ENCODE data around the gene EFCAB11. TPM values are rescaled to one million over a fixed set of nuclear protein-coding genes. Genes with fewer than 3 reads are reported as not detected.

EFCAB11 gene
- total RNA-seq, 1 experiment from 2014 or later = 36.2 TPM

GRCh38 chr14:89869606-89870005 lies 84.9 kb downstream of the EFCAB11 start:
- Histone ChIP-seq H3K27me3 (replicated peaks; ENCODE audit: control insufficient read depth, insufficient read depth, low read length) (no peaks in the 10 kb centered on the region), H3K9me3 (peaks cover 14% of the 10 kb centered on the region; the same call in 1 of the 2 replicates), H3K4me1 (0 out of 2 replicates have a peak, but pooled peaks cover 5% of the 10 kb centered on the region), H3K4me3 (ENCODE audit: low read depth, low read length) (no peak overlapping the region), H3K36me3 (ENCODE audit: control insufficient read depth, insufficient read depth, low read length) (no peaks in the 10 kb centered on the region; the same call in 1 of the 2 replicates)
- Mint-ChIP-seq H3K27me3 (ENCODE audit: insufficient read depth, unreplicated experiment) (no peaks in the 10 kb centered on the region), H3K4me3 (ENCODE audit: unreplicated experiment) (no peak overlapping the region), H3K36me3 (ENCODE audit: insufficient read depth, unreplicated experiment) (no peaks in the 10 kb centered on the region), H3K4me1 (ENCODE audit: low read depth, unreplicated experiment) (no peaks in the 10 kb centered on the region), H3K27ac (ENCODE audit: unreplicated experiment) (no peak overlapping the region), H3K9me3 (ENCODE audit: unreplicated experiment) (peaks cover 10% of the 10 kb centered on the region)
- no peak for TF ChIP-seq CTCF (IDR thresholded peaks at IDR 0.05; ENCODE audit: insufficient read depth in 1 of 2, low read depth in 1 of 2, low read length in 1 of 2, severe bottlenecking in 1 of 2, unreplicated experiment in 1 of 2)
- DNase-seq = no peak
- POLR2A ChIA-PET = no interaction called here
- no TSS peak for BruUV-seq (replicated peaks)
- CTCF ChIA-PET = no interaction called here
- intact Hi-C loops (cut with micrococcal nuclease; ENCODE audit: unreplicated experiment) = no loop called here

GRCh38 chr14:89866458-89866857 lies 88.1 kb downstream of the EFCAB11 start:
- TF ChIP-seq CTCF (IDR thresholded peaks at IDR 0.05; ENCODE audit: insufficient read depth in 1 of 2, low read depth in 1 of 2, low read length in 1 of 2, severe bottlenecking in 1 of 2, unreplicated experiment in 1 of 2) = no peak

GRCh38 chr14:89865153-89865552 lies 89.4 kb downstream of the EFCAB11 start:
- ChIA-PET CTCF (no interaction called here), POLR2A (no interaction called here)
- TF ChIP-seq CTCF (IDR thresholded peaks at IDR 0.05; ENCODE audit: insufficient read depth in 1 of 2, low read depth in 1 of 2, low read length in 1 of 2, severe bottlenecking in 1 of 2, unreplicated experiment in 1 of 2) = no peak
- H3K36me3 ChIP-seq (ENCODE audit: control insufficient read depth, insufficient read depth, low read length) = no peaks in the 10 kb centered on the region; the same call in 1 of the 2 replicates
- Mint-ChIP-seq H3K27me3 (ENCODE audit: insufficient read depth, unreplicated experiment) (no peaks in the 10 kb centered on the region), H3K9me3 (ENCODE audit: unreplicated experiment) (peaks cover 10% of the 10 kb centered on the region), H3K36me3 (ENCODE audit: insufficient read depth, unreplicated experiment) (peaks cover 6% of the 10 kb centered on the region), H3K4me3 (ENCODE audit: unreplicated experiment) (no peak overlapping the region), H3K4me1 (ENCODE audit: low read depth, unreplicated experiment) (no peaks in the 10 kb centered on the region), H3K27ac (ENCODE audit: unreplicated experiment) (no peak overlapping the region)
- H3K4me3 ChIP-seq (ENCODE audit: low read depth, low read length) = no peak overlapping the region
- intact Hi-C loops (cut with micrococcal nuclease; ENCODE audit: unreplicated experiment) = no loop called here
- H3K9me3 ChIP-seq = no peaks in the 10 kb centered on the region
- no TSS peak for BruUV-seq (replicated peaks)
- H3K27me3 ChIP-seq (replicated peaks; ENCODE audit: control insufficient read depth, insufficient read depth, low read length) = no peaks in the 10 kb centered on the region
- no peak for DNase-seq
- H3K4me1 ChIP-seq = no peaks in the 10 kb centered on the region

More at GRCh38 chr14:89866458-89866857, 88.1 kb downstream of the EFCAB11 start:
- no peaks in the 10 kb centered on the region; the same call in 1 of the 2 replicates for H3K36me3 ChIP-seq (ENCODE audit: control insufficient read depth, insufficient read depth, low read length)
- no peak overlapping the region for H3K4me3 ChIP-seq (ENCODE audit: low read depth, low read length)
- intact Hi-C loops (cut with micrococcal nuclease; ENCODE audit: unreplicated experiment) = no loop called here
- H3K4me1 ChIP-seq = no peaks in the 10 kb centered on the region
- DNase-seq = no peak
- no peaks in the 10 kb centered on the region for H3K27me3 ChIP-seq (replicated peaks; ENCODE audit: control insufficient read depth, insufficient read depth, low read length)
- ChIA-PET POLR2A (no interaction called here), CTCF (no interaction called here)
- Mint-ChIP-seq H3K27ac (ENCODE audit: unreplicated experiment) (no peak overlapping the region), H3K4me3 (ENCODE audit: unreplicated experiment) (no peak overlapping the region), H3K27me3 (ENCODE audit: insufficient read depth, unreplicated experiment) (no peaks in the 10 kb centered on the region), H3K9me3 (ENCODE audit: unreplicated experiment) (peaks cover 1% of the 10 kb centered on the region), H3K36me3 (ENCODE audit: insufficient read depth, unreplicated experiment) (peaks cover 6% of the 10 kb centered on the region), H3K4me1 (ENCODE audit: low read depth, unreplicated experiment) (no peaks in the 10 kb centered on the region)
- BruUV-seq (replicated peaks) = no TSS peak
- no peaks in the 10 kb centered on the region for H3K9me3 ChIP-seq
